Endothelial cell of umbilical vein (primary cell): ENCODE measurements around the gene DTX3. TPM values are rescaled to one million over a fixed set of nuclear protein-coding genes. Genes with fewer than 3 reads are reported as not detected.
A peak's percentile ranks its signal among the peaks of the same experiment; 100 is the strongest.

Experiments
- BruUV-seq: library from RNA; stranded (reverse); fragments of 400-500 nt; replicated peaks from 2 replicates; lab custom pipeline; 2021; lab: Mats Ljungman, UMichigan
- CTCF ChIA-PET: fragments of 300-600, 350-600 bp; sonication (Branson Sonifier 250); formaldehyde crosslinking; loops from one replicate; lab custom pipeline; 2021; ENCODE audit warnings: antibody characterized with exemption, inconsistent platforms; lab: Charles Lee
- POLR2A ChIA-PET: fragments of 300-600, 350-600 bp; sonication (Branson Sonifier 250); formaldehyde crosslinking; loops from one replicate; lab custom pipeline; 2021; ENCODE audit warnings: antibody characterized with exemption, inconsistent platforms; lab: Charles Lee
- DNase-seq: peaks from one replicate; pipeline ENCODE4 v3.0.0-alpha.2; 2011; ENCODE audit warnings: low read depth, low spot score
- FAIRE-seq: peaks from 2 replicates; lab custom pipeline; 2011; peaks lifted over from hg19 to GRCh38; lab: Jason Lieb, UNC
- H2AFZ ChIP-seq: 2 replicates; pipeline ENCODE4 v1.6.0; 2012; ENCODE audit warnings: low read depth, low read length, control low read depth, inconsistent platforms
- H3K27ac ChIP-seq: 2 replicates; pipeline ENCODE4 v1.5.1; 2011; ENCODE audit warnings: low read depth, mild to moderate bottlenecking, control low read depth, low read length, moderate library complexity; ENCODE audit not compliant: insufficient read depth
- H3K27me3 ChIP-seq, 2 experiments: 2 replicates each; pipeline versions ENCODE4 v1.6.0 to v1.6.1; 2011; ENCODE audit warnings: low read length in 2 of 2, mixed read lengths in 1 of 2; ENCODE audit not compliant: control insufficient read depth in 2 of 2, insufficient read depth in 2 of 2
- H3K36me3 ChIP-seq, 2 experiments: 2 replicates in 1 of 2; 3 replicates in 1 of 2; pipeline ENCODE4 v1.5.1; 2011; ENCODE audit warnings: low read length in 2 of 2, mild to moderate bottlenecking in 1 of 2, moderate library complexity in 1 of 2; ENCODE audit not compliant: control insufficient read depth in 2 of 2, insufficient read depth in 2 of 2; ENCODE audit errors: extremely low read depth in 1 of 2
- H3K4me1 ChIP-seq: 3 replicates; pipeline ENCODE4 v1.5.1; 2011; ENCODE audit warnings: mild to moderate bottlenecking, low read length; ENCODE audit not compliant: control insufficient read depth, insufficient read depth; ENCODE audit errors: extremely low read depth
- H3K4me2 ChIP-seq: 2 replicates; pipeline ENCODE4 v1.6.1; 2011; ENCODE audit warnings: low read length, control low read depth, mixed read lengths; ENCODE audit not compliant: insufficient read depth
- H3K4me3 ChIP-seq, 3 experiments: fragments of 200-600 bp in 1 of 3; sonication (generic), shearing (Covaris generic) in 1 of 3; replicated peaks in 1 of 3; 2 replicates each; pipeline ENCODE4 v1.5.1; 2011 to 2016; ENCODE audit warnings: control low read depth in 3 of 3, low read length in 3 of 3, mild to moderate bottlenecking in 2 of 3, inconsistent platforms in 1 of 3, low read depth in 1 of 3, moderate library complexity in 1 of 3; ENCODE audit not compliant: insufficient read depth in 1 of 3
- H3K79me2 ChIP-seq: 2 replicates; pipeline ENCODE4 v1.6.0; 2012; ENCODE audit warnings: low read length, inconsistent platforms; ENCODE audit not compliant: control insufficient read depth, insufficient read depth
- H3K9ac ChIP-seq: replicated peaks from 2 replicates; pipeline ENCODE3; 2011; ENCODE audit warnings: low read length, control low read depth; ENCODE audit not compliant: insufficient read depth; ENCODE audit errors: extremely low read depth
- H3K9me1 ChIP-seq: replicated peaks from 3 replicates; pipeline ENCODE4 v1.6.0; 2011; ENCODE audit warnings: mild to moderate bottlenecking, low read length; ENCODE audit not compliant: control insufficient read depth, insufficient read depth; ENCODE audit errors: extremely low read depth
- H3K9me3 ChIP-seq: replicated peaks from 2 replicates; pipeline ENCODE4 v1.5.1; 2012; ENCODE audit warnings: low read length, inconsistent platforms; ENCODE audit not compliant: control insufficient read depth, insufficient read depth
- H4K20me1 ChIP-seq: replicated peaks from 2 replicates; pipeline ENCODE3; 2011; ENCODE audit warnings: mild to moderate bottlenecking, low read length; ENCODE audit not compliant: control insufficient read depth, insufficient read depth; ENCODE audit errors: extremely low read depth
- EZH2 ChIP-seq: IDR thresholded peaks from 2 replicates; pipeline ENCODE4 v1.6.1; 2012; ENCODE audit warnings: borderline replicate concordance, low read depth, mild to moderate bottlenecking, moderate library complexity, low read length, inconsistent platforms; ENCODE audit not compliant: severe bottlenecking
- GATA2 ChIP-seq: IDR thresholded peaks from 2 replicates; pipeline ENCODE4 v1.7.0; 2011; ENCODE audit warnings: low read depth, mild to moderate bottlenecking, moderate library complexity, mixed read lengths, low read length; ENCODE audit not compliant: insufficient read length, insufficient read depth
- JUN ChIP-seq: IDR thresholded peaks from 2 replicates; pipeline ENCODE4 v1.6.1; 2011; ENCODE audit warnings: borderline replicate concordance, low read depth; ENCODE audit not compliant: insufficient read length, insufficient read depth
- MYC ChIP-seq: IDR thresholded peaks from one replicate; pipeline ENCODE4 v1.6.1; 2011; ENCODE audit warnings: mild to moderate bottlenecking, low read depth, low read length
- POLR2A ChIP-seq: IDR thresholded peaks from 2 replicates; pipeline ENCODE4 v1.6.1; 2012; ENCODE audit warnings: low read depth, mild to moderate bottlenecking, control low read depth, low read length
- POLR2AphosphoS5 ChIP-seq: IDR thresholded peaks from 2 replicates; pipeline ENCODE4 v1.6.1; 2012; ENCODE audit warnings: low read depth, mild to moderate bottlenecking, control low read depth, low read length, moderate library complexity; ENCODE audit not compliant: insufficient read depth
- dilution Hi-C: fragments of 300-500 bp; cut with MboI; formaldehyde crosslinking; loops from one replicate; pipeline ENCODE4 v1.15.0; 2019; ENCODE audit warnings: low sequenced_read_pairs; ENCODE audit not compliant: extremely low pct_ligation_motif_present
- intact Hi-C: fragments of 100-400 bp; cut with micrococcal nuclease; formaldehyde crosslinking; loops from one replicate; pipeline ENCODE4 v1.10.0; 2022
- polyA plus RNA-seq, 4 experiments: library from polyadenylated mRNA; depleted of rRNA in 3 of 4; stranded (reverse) in 3 of 4; unstranded in 1 of 4; fragments of >200 nt; gene quantifications; 2 replicates each; pipeline versions ENCODE4 v1.2.1 to v1.2.3, GENCODE V29; 2011 to 2012; ENCODE audit warnings: missing spikeins in 1 of 4
- total RNA-seq: library from RNA; stranded (reverse); gene quantifications from 2 replicates; pipeline ENCODE4 v1.2.3, GENCODE V29; 2021
- TF ChIP-seq, protein P1 (sequence below), 2 donors: IDR thresholded peaks; 1 replicate in 1 of 2; 2 replicates in 1 of 2; pipeline ENCODE4 v1.5.1; 2011; ENCODE audit warnings: low read length in 2 of 2, mild to moderate bottlenecking in 2 of 2, moderate library complexity in 2 of 2, control low read depth in 1 of 2, inconsistent platforms in 1 of 2, low read depth in 1 of 2; ENCODE audit not compliant: insufficient read depth in 1 of 2; ENCODE audit errors: extremely low read depth in 1 of 2
- TF ChIP-seq, protein P2 (sequence below): IDR thresholded peaks from 2 replicates; pipeline ENCODE4 v1.6.1; 2011; ENCODE audit not compliant: insufficient read depth, insufficient read length

The DTX3 gene
- total and polyA plus RNA-seq, 2 donors (not counting 3 experiments of a cell fraction or from before 2014, with no cell fraction given) = 34.5 to 51.4 TPM

DNA sequence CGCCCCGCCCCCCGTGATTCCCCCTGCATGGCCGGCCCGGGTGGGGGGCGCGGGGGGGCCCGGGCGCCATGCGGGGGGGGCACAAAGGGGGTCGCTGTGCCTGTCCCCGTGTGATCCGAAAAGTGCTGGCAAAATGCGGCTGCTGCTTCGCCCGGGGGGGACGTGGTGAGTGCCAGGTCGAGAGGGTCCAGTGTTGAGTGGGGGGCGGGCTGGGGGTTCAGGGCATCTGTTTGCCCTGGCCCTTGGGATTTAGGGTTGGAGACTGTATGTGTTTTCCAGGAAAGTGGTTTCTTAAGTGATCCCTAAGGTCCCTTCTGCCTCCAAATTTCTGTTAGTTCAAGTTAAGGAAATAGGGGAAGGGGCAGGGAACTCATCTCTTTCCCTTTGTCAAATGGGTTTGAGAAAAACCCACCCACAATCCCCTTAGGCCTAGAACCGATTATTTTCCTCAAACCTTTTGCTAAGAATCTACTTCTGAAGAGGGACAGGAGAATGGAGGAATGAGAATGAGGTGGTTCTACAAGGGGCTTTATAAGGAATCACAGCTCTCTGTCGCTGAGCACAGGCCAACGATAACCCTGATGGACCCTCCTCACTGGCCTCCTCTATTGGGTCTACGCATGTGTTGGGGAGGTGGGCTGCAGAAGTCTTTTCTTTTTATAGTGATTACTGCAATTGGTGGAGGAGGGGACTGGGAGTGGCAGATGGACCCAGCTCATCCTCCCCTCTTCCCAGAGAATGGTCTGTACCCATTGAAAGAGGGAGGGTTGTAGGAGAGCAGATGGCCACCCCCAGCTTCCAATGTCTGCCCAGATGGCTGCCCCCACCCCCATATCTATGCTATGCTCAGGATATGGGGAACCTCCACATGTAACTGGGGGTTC lies 7.4 kb downstream of the DTX3 start:
- Histone ChIP-seq H3K9me3 (no peaks in the 10 kb centered on the region), H3K27me3 (peaks cover 5 to 12% of the 10 kb centered on the region in 2 experiments), H3K36me3 (peaks cover 0 to 1% of the 10 kb centered on the region in 2 experiments), H3K9me1 (no peaks in the 10 kb centered on the region), H3K4me3 (peak overlapping the region in 2 of 3 experiments; percentile 54 to 67), H3K9ac (no peak overlapping the region), H3K4me2 (peak overlapping the region; percentile 12), H4K20me1 (no peaks in the 10 kb centered on the region), H3K79me2 (no peaks in the 10 kb centered on the region), H2AFZ (no peak overlapping the region), H3K4me1 (peaks cover 3% of the 10 kb centered on the region), H3K27ac (no peak overlapping the region)
- CTCF ChIA-PET = interaction anchor here (0.6 to 5.7 kb wide), 7 partner anchors 8 to 369 kb away, joined by 4 to 54 read pairs (median 5); partner anchors contain the start of gene B4GALNT1
- no peak for DNase-seq
- BruUV-seq = TSS peak; percentile 27
- intact Hi-C loops = loop anchor here (2.0 kb wide), 1 partner anchor 21 kb away; the partner anchor contains the start of gene PIP4K2C
- no peak for FAIRE-seq
- dilution Hi-C loops = no loop called here
- POLR2A ChIA-PET = interaction anchor here (1.0 kb wide), 1 partner anchor 12 kb away, joined by 3 read pairs; no protein-coding TSS in a partner anchor
- TF ChIP-seq JUN = no peak
- TF ChIP-seq EZH2 = no peak
- no peak for TF ChIP-seq POLR2A
- TF ChIP-seq, protein P1, sequence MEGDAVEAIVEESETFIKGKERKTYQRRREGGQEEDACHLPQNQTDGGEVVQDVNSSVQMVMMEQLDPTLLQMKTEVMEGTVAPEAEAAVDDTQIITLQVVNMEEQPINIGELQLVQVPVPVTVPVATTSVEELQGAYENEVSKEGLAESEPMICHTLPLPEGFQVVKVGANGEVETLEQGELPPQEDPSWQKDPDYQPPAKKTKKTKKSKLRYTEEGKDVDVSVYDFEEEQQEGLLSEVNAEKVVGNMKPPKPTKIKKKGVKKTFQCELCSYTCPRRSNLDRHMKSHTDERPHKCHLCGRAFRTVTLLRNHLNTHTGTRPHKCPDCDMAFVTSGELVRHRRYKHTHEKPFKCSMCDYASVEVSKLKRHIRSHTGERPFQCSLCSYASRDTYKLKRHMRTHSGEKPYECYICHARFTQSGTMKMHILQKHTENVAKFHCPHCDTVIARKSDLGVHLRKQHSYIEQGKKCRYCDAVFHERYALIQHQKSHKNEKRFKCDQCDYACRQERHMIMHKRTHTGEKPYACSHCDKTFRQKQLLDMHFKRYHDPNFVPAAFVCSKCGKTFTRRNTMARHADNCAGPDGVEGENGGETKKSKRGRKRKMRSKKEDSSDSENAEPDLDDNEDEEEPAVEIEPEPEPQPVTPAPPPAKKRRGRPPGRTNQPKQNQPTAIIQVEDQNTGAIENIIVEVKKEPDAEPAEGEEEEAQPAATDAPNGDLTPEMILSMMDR (IDR thresholded peaks at IDR 0.05; ENCODE audit: extremely low read depth in 1 of 2, insufficient read depth in 1 of 2, low read depth in 1 of 2, low read length in 2 of 2) = no peak
- TF ChIP-seq POLR2AphosphoS5 = no peak
- no peak for TF ChIP-seq GATA2
- TF ChIP-seq, protein P2, sequence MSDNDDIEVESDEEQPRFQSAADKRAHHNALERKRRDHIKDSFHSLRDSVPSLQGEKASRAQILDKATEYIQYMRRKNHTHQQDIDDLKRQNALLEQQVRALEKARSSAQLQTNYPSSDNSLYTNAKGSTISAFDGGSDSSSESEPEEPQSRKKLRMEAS = no peak
- no peak for TF ChIP-seq MYC
